ENCODE measurements around the gene SHROOM1.
A peak's percentile ranks its signal among the peaks of the same experiment; 100 is the strongest.
"Not testable (repeated sequence)": the region's sequence is repeated elsewhere in the genome, so short reads cannot be mapped to it uniquely, and the experiment has no call there.

Gene SHROOM1

DNA sequence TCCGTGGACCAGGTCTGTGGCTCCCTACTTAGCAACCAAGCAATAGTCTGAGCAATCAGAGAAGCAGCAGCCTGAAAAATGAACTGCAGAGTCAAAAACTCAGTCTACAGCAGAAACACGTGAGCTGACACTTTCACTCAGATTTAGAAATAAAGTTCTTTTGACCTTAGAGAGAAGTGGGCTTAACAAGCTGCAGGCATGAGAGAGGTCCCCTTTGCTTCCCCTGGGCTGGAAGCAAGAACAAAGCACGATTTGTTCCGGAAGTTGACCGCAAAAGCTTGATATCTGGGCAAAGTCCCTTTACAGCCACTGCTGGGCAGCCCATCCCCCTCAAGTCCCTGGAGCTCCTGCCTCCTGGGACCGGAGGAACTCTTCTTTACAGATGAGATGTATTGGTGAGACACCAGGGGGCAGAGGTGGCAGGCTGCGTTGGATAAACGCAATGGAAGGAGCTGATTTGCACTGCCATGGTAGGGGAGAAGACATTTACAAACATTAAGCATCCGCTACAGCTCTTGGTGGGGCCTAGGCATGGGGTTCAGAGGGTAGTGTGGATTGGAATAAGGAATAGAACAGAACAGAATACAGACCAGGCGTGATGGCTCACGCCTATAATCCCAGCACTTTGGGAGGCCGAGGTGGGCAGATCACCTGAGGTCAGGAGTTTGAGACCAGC lies 23.1 kb downstream of the SHROOM1 start:
- peak; percentile 99 for DNase-seq (ENCODE audit: low spot score)

DNA sequence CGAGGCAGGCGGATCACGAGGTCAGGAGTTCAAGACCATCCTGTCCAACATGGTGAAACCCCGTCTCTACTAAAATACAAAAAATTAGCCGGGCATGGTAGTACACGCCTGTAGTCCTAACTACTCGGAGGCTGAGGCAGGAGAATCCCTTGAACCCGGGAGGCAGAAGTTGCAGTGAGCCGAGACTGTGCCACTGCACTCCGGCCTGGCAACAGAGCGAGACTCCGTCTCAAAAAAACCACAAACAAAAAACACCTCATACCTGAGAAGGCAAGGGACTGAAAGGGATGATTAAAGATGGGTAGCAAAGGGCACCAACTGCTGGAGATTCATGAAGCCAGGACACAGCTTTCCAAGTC lies 23.7 kb downstream of the SHROOM1 start:
- not testable (repeated sequence) for DNase-seq (ENCODE audit: low spot score)

DNA sequence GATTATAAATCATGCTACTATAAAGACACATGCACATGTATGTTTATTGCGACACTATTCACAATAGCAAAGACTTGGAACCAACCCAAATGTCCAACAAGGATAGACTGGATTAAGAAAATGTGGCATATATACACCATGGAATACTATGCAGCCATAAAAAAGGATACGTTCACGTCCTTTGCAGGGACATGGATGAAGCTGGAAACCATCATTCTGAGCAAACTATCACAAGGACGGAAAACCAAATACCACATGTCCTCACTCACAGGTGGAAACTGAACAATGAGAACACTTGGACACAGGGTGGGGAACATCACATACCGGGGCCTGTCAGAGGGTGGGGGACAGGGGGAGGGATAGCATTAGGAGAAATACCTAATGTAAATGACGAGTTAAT lies 24.6 kb downstream of the SHROOM1 start:
- DNase-seq (ENCODE audit: low spot score): not testable (repeated sequence)

DNA sequence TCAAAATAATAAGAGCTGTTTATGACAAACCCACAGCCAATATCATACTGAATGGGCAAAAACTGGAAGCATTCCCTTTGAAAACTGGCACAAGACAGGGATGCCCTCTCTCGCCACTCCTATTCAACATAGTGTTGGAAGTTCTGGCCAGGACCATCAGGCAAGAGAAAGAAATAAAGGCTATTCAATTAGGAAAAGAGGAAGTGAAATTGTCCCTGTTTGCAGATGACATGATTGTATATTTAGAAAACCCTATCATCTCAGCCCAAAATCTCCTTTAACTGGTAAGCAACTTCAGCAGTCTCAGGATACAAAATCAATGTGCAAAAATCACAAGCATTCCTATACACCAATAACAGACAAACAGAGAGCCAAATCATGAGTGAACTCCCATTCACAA lies 26.2 kb downstream of the SHROOM1 start:
- not testable (repeated sequence) for DNase-seq (ENCODE audit: low spot score)

DNA sequence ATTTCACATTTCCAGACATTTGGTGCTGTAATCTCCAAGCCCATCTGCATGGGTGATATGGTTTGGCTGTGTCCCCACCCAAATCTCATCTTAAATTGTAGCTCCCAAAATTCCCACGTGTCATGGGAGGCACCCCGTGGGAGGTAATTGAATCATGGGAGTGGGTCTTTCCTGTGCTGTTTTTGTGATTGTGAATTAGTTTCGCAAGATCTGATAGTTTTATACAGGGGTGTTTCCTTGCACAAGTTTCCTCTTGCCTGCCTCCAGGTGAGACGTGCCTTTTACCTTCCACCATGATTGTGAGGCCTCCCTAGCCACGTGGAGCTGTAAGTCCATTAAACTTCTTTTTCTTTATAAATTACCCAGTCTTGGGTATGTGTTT lies 27.8 kb downstream of the SHROOM1 start:
- DNase-seq (ENCODE audit: low spot score): not testable (repeated sequence)

DNA sequence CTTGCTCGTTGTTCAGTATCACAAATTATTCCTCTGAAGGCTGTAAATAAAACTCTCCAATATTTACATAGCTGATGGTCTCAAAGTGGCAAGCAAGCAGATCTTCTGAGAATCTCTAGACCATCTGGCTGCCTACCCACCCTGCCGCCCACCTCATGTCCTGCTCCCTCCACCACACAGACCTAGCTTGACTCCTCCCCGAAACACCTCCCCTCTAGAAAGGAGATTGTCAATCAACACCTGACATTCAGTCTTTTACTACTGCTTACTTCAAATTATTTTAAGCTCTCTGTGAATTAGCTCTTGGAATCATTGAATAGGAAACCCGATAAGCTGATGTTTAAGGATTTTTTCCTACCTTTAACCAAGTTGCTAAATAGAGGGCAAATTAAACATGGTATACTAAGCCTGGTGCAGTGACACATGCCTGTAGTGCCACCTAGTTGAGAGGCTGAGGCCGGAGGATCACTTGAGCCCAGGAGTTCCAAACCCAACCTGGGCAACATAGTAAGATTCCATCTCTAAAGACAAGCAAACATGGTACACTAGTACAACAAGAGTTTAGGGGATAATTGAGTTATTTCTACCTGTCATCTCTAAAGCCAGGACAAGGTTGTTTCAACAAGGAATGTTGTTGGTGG lies 28.3 kb downstream of the SHROOM1 start:
- DNase-seq (ENCODE audit: low spot score): no peak

DNA sequence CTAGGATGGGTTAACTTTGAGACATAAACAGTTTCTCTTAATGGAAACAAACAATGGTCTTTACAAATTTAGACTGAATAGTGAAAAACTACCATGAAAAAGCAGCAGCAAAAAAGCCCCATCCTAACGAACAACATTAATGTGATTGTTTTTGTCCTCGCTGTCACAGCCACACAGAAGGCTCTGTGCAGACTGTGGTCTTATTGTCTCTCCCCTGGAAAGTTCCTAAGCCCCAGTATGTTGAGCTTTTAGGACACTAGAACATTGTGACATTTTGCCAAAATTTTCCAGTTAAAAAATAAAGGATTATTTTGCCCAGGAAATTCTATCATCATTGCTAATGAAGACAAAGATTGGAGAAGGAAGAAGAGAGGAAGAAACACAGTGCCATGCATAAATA lies 29.9 kb downstream of the SHROOM1 start:
- DNase-seq (ENCODE audit: low spot score): no peak

DNA sequence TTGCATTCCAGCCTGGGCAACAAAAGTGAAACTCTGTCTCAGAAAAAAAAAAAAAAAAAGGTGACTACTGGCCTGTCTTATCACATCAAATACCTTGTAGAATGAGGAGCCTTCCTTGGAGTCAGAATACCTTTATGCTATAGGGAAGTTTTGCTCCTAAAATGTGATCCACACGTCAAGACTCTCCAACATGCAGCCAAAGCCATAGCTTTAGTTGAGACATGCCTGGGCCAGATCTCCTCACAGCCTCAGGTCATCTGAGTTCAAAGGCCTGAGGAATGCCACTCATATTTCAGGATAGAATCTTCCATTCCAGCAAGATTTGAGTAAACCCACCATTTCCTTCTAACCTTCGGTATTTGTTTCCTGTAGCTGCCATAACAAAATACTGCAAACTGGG lies 31.1 kb downstream of the SHROOM1 start:
- no peak for DNase-seq (ENCODE audit: low spot score)

DNA sequence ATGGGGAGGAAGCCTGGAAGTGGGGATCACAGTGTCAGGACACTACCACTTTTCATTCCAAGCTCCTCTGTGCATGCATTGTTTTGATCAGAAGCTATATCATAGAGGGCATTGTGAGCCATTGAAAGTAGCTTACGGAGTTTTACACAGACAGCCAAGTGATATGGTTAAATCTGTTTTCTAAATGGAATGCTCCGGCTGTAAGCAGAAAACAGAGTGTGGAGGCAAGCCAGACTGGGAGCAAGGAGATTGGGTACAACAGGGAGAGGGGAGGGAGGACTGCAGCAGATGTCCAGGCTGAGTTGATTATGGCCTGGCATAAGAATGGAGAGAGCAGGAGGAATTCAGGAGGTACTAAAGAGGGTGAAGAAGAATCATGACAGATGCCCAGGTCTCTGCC lies 32.8 kb downstream of the SHROOM1 start:
- DNase-seq (ENCODE audit: low spot score): no peak

DNA sequence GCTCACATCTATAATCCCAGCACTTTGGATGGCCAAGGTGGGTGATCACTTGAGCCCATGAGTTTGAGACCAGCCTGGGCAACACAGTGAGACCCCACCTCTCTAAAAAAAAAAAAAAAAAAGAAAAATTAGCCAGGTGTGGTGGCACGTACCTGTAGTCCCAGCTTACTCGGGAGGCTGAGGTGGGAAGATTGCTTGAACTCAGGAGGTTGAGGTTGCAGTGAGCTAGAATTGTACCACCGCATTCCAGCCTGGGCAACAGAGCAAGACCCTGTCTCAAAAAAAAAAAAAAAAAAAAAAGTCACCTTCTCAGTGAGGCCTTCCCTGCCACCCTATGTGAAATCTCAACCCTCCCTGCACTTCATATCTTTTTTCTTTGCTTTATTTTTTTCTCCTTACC lies 39.4 kb downstream of the SHROOM1 start:
- DNase-seq (ENCODE audit: low spot score): no peak

DNA sequence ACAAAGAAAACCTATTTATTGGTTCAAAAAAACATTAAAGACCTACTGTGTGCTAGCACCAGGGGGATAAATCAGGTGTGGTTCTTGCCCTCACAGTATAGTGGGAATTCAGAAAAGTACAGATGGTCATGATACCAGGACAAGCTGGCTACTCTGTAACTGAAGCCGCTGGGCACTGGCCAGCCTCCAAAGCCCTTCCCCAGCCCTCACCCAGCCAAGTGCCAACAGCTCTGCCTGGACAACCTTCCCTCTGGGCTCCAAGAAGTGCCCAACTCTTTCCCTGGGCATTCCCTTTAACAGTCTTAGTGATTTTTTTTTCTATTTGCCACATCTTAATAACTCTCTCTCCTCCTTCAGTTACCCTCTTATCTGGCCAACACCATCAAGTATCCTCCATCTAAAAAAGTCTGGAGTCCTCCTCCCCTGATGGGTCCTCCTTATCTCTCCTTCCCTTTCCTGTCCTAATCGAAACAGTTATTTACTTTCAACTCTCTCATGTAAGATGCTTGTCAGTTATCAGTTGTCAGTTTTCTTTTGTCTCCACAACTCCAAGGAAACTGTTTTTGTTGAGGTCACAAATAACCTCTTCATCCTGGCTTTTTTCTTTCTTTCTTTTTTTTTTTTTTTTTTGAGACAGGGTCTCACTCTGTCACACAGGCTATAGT lies 40.1 kb downstream of the SHROOM1 start:
- DNase-seq (ENCODE audit: low spot score): no peak

DNA sequence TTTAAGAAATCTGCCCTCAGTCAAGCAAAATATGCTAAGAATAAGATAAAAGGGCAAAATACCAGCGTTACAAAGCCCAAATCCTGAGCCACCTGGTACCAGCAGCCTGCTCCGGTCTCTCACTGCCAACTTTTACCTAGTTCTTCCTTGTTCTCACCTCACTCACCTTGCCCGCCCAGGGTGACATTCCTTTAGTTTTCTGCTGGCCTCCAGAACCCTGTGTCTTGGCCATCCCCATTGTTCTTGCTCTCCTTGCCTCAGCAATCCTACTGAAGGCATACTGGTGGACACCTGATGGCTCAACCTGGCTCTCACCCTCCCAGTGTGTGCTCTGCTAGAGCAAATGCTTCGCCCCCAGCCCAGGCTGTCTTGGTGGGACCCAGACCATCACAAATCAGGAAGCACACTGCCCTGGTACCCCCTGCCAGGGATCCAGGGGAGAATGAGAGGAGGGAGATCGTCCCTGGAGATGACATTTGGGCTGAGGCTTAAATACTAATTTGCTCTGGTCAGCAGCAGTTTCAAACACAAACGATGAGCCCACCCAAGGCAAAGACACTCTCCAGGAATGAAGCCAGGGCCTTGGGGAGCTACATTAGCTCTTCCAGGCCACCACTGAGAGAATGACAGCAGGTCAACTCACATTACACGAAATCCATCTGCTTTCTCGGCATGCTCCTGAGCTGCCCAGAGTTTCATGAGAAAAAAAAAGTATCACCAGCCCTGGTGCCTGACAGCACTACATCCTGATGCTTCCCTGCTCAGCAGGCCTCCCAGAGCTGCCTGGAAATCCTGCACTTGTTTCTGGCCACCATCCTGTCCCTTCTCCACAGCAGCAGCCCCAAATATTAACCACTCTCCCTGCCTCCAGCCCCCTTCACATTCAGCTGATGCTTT lies 41.2 kb downstream of the SHROOM1 start:
- DNase-seq (ENCODE audit: low spot score): no peak

DNA sequence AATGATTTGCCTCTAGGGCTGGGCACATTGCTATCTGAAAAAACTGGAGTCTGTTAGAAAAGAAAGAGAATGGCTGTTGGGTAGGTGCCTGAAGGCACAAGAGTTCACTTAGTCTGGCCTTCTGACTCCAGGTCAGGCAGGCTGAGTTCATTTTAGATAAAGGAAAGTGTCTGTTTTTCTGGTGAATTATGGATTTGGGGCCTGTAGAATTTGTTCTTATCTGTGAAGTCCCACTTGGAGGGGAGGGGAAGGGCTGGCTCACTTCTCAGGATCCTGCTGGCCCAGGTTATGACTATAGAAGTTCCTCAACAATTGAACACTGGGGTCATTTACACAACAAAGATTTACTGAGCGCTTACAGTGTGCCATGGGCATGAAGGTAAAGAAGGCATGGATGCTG lies 41.9 kb downstream of the SHROOM1 start:
- DNase-seq (ENCODE audit: low spot score): no peak

DNA sequence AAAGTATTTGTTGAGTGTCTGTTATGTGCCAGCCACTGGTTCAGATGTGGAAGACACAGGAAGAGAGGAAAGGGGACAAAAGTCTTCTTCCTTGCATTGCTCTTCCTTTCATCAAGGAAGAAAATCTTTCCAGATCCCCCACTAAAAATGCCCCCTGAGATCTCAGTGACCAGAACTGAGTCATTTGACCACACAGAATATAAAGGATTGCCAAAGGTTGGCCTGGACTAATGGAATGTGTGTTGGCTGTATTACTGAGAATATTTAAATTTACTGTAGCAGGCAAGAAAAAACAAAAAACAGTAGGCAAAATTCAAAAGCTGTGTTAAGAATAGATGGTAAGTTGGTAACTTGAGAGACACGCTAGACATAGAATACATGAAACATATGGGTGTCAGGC lies 43.4 kb downstream of the SHROOM1 start:
- no peak for DNase-seq (ENCODE audit: low spot score)

DNA sequence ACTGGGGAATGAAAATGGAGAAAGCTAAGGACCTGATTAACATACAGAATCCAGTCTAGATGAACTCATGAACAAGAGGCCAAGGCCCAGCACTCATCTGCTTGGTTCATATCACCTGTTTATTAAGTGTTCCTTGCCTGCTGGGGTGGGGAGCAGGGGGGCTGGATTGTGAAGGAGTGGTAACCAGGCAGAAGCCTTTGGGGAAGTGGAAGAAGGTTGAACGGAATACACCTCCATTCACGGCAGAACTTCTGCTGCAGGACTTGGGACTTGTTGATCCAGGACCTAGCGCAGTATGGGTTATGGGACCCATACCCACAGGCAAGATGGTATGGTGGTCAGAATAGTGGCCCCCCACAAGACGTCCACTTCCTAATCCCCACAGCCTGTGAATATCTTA lies 44.6 kb downstream of the SHROOM1 start:
- no peak for DNase-seq (ENCODE audit: low spot score)

DNA sequence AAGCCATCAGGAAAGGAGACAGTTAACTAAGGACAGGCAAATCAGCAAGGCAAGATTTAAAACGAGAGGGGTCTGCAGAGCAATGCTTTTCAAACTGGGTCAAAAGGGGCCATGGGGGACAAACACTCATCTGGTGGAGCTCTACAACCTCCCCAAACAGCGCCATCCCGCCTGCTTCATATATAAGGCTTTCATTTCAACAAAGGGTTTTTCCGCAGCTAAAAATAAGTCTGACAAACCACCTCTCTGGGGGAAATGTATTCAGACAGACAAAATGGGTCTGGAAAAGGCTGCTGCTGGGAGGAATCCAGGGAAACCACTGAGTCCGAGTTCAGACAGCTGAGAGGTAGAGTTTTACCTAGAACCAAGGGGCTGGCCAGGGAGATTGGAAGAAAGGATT lies 45.1 kb downstream of the SHROOM1 start:
- no peak for DNase-seq (ENCODE audit: low spot score)

DNA sequence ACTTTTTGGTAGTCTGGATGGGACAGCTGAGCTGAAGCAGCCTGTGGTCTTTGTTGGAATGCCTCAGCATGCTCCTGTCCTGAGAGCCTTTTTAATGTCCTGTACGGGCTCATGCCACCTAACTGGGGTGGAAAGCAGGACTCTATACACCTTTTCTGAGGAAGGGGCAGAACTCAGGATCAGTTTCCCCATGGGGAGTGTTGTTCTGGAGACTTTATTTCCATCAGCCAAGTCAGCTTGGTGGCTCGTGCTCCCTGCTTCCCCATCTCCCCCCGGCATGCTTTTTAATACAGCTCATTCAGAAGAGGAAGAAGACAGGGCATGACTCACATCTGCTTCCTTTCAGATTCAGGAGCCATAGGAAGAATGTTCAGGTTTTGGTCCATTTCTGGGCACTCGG lies 48.3 kb downstream of the SHROOM1 start:
- DNase-seq (ENCODE audit: low spot score): no peak

DNA sequence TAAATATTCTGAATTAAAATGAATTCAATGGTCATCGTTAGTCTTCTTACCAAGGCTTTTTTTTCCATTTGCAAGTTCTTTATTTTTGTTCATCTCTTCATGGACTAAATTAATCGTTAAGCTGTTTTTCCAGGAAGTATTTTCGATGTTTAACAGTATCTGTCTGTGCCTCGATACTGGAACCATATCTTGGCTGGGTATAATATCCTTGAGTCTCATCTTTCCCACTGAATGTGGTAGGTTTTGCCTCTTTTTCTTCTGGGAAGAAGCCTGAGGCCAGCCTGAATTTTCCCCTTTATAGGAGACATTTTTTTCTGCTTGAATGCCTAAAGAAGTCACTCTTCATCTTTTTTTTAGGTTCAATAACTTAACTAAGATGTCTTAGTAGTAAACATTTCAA lies 49.4 kb downstream of the SHROOM1 start:
- no peak for DNase-seq (ENCODE audit: low spot score)

DNA sequence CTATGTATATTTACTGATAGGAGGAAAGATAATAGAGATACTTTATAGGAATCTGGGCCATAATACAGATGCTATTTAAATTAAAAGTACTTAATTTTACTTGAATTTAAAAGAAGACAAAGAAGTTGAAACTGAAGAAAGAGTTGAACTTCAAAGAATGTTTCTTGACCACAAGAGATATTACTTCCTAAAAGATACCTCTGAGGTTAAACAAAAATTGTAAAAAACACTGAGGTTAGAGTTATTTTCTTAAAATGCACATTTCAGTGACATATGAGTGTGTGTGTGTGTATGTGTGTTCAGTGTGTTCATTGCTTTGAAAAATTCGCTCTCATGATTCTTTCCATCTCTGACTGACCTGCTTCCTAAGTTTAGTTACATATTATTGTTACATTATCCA lies 49.9 kb downstream of the SHROOM1 start:
- DNase-seq (ENCODE audit: low spot score): no peak

DNA sequence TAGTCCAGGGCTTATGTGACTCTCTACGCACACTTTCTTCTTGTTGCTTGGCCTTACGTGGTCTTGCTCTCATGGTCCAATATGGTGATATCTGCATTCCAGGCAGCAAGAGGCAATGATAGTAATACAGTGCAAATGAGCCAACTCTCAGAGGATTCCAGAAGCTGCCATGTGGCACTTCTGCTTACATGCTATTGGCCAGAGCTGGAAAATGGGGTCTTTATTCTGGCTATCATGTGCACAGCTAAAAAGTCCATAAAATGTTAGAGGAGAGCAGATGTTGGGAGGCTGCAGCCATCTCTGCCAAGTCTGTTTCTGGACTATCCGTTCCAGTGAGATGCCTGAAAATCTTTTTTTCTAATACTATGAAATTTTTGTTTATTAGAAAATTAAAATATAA lies 50.5 kb downstream of the SHROOM1 start:
- no peak for DNase-seq (ENCODE audit: low spot score)

DNA sequence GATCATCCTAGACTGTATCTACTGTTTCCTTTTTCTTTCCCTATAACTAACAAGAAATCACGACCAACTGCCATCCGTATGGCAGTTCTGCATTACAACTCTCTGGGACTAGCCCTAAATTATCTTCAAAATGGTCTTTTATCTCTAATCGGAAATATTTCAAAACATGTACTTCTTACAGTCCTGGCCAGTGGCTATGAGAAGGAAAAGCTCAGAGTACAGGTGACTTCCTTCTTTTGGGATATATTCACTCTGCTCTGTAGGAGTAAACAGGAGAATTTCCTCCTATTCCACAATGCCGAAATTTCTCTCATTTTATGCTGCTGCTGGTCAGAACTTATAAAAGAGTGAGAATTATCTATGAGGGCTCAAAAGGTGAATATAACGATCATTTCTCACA lies 51.6 kb downstream of the SHROOM1 start:
- DNase-seq (ENCODE audit: low spot score): no peak

DNA sequence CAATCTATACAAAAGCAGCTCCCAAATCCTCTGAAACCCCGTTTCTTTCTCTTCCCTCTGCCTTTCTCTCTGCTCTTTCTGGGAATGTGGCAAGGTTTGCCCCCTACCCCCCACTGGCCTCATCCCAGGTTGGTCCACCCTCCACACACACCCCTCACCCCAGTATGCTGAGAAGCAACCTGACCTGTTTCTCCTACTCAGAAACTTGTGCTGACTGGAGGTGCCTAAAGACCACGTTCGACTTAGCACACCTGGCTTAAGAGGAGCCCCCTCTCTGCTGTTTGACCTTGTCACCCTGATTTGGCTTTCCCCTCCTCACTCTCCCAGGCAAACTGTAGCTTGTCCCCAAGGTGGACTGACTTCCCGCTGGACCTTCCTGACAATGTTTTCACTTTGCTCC lies 52.3 kb downstream of the SHROOM1 start:
- DNase-seq (ENCODE audit: low spot score): no peak
